NB4 (cell line): Measurements from ENCODE around the gene KSR2.

Experiments
- CTCF ChIP-seq: IDR thresholded peaks from one replicate; pipeline ENCODE4 v1.5.1; 2012; ENCODE audit warnings: low read depth, low read length
- POLR2A ChIP-seq: IDR thresholded peaks from 2 replicates; pipeline ENCODE4 v1.6.1; 2011; ENCODE audit warnings: mild to moderate bottlenecking; ENCODE audit not compliant: insufficient read length; ENCODE audit errors: extremely low read depth

- no peak for TF ChIP-seq CTCF
- TF ChIP-seq POLR2A: no peak
Measured at GRCh38 chr12:117732761-117733548, 235.8 kb downstream of the KSR2 start.
